ENCODE measurements around the gene CC2D1A.
A peak's percentile ranks its signal among the peaks of the same experiment; 100 is the strongest.
"Not testable (repeated sequence)": the region's sequence is repeated elsewhere in the genome, so short reads cannot be mapped to it uniquely, and the experiment has no call there.

Gene CC2D1A

GRCh38 chr19:13965377-13965896 lies 59.4 kb downstream of the CC2D1A start:
- H3K9me3 Mint-ChIP-seq (ENCODE audit: low read depth), result no peaks in the 10 kb centered on the region
- H3K36me3 Mint-ChIP-seq, result peaks cover 3% of the 10 kb centered on the region
- no peak overlapping the region for H3K27ac Mint-ChIP-seq
- H3K27me3 Mint-ChIP-seq, result no peaks in the 10 kb centered on the region
- no peak overlapping the region for H3K4me3 Mint-ChIP-seq
- H3K4me1 Mint-ChIP-seq (ENCODE audit: low read depth), result no peaks in the 10 kb centered on the region

GRCh38 chr19:13965926-13966683 lies 60.1 kb downstream of the CC2D1A start:
- Mint-ChIP-seq H3K36me3 (peaks cover 3% of the 10 kb centered on the region), H3K27me3 (no peaks in the 10 kb centered on the region), H3K4me3 (no peak overlapping the region), H3K4me1 (ENCODE audit: low read depth) (no peaks in the 10 kb centered on the region), H3K27ac (no peak overlapping the region), H3K9me3 (ENCODE audit: low read depth) (no peaks in the 10 kb centered on the region)

- no peaks in the 10 kb centered on the region for H3K4me1 Mint-ChIP-seq (ENCODE audit: low read depth)
- peaks cover 3% of the 10 kb centered on the region for H3K36me3 Mint-ChIP-seq
- no peak overlapping the region for H3K4me3 Mint-ChIP-seq
- no peaks in the 10 kb centered on the region for H3K27me3 Mint-ChIP-seq
- H3K9me3 Mint-ChIP-seq (ENCODE audit: low read depth), result no peaks in the 10 kb centered on the region
- H3K27ac Mint-ChIP-seq, result no peak overlapping the region
Measured at GRCh38 chr19:13966684-13967128, 60.7 kb downstream of the CC2D1A start.

GRCh38 chr19:13967206-13967605 lies 61.2 kb downstream of the CC2D1A start:
- not testable (repeated sequence) for H3K27ac Mint-ChIP-seq; H3K27me3 Mint-ChIP-seq; H3K4me1 Mint-ChIP-seq (ENCODE audit: low read depth); H3K9me3 Mint-ChIP-seq (ENCODE audit: low read depth); H3K36me3 Mint-ChIP-seq; H3K4me3 Mint-ChIP-seq

- Mint-ChIP-seq H3K27me3 (no peaks in the 10 kb centered on the region), H3K9me3 (ENCODE audit: low read depth) (no peaks in the 10 kb centered on the region), H3K36me3 (peaks cover 3% of the 10 kb centered on the region), H3K4me1 (ENCODE audit: low read depth) (no peaks in the 10 kb centered on the region), H3K4me3 (no peak overlapping the region), H3K27ac (no peak overlapping the region)
Measured at GRCh38 chr19:13968383-13968935, 62.5 kb downstream of the CC2D1A start.

GRCh38 chr19:13968999-13969398 lies 63.0 kb downstream of the CC2D1A start:
- no peaks in the 10 kb centered on the region for H3K27me3 Mint-ChIP-seq
- peaks cover 2% of the 10 kb centered on the region for H3K4me1 Mint-ChIP-seq (ENCODE audit: low read depth)
- H3K9me3 Mint-ChIP-seq (ENCODE audit: low read depth), result no peaks in the 10 kb centered on the region
- H3K27ac Mint-ChIP-seq, result no peak overlapping the region
- peaks cover 3% of the 10 kb centered on the region for H3K36me3 Mint-ChIP-seq
- no peak overlapping the region for H3K4me3 Mint-ChIP-seq

GRCh38 chr19:13969897-13970296 lies 63.9 kb downstream of the CC2D1A start:
- no peak overlapping the region for H3K4me3 Mint-ChIP-seq
- peaks cover 8% of the 10 kb centered on the region for H3K4me1 Mint-ChIP-seq (ENCODE audit: low read depth)
- H3K27me3 Mint-ChIP-seq, result no peaks in the 10 kb centered on the region
- no peak overlapping the region for H3K27ac Mint-ChIP-seq
- peaks cover 3% of the 10 kb centered on the region for H3K36me3 Mint-ChIP-seq
- H3K9me3 Mint-ChIP-seq (ENCODE audit: low read depth), result no peaks in the 10 kb centered on the region

GRCh38 chr19:13971868-13972267 lies 65.9 kb downstream of the CC2D1A start:
- H3K9me3 Mint-ChIP-seq (ENCODE audit: low read depth); H3K27ac Mint-ChIP-seq; H3K36me3 Mint-ChIP-seq; H3K4me3 Mint-ChIP-seq; H3K27me3 Mint-ChIP-seq: not testable (repeated sequence)
- H3K4me1 Mint-ChIP-seq (ENCODE audit: low read depth), result peaks cover 12% of the 10 kb centered on the region

GRCh38 chr19:13972368-13973155 lies 66.6 kb downstream of the CC2D1A start:
- Mint-ChIP-seq H3K4me3 (no peak overlapping the region), H3K27ac (no peak overlapping the region), H3K36me3 (peaks cover 3% of the 10 kb centered on the region), H3K9me3 (ENCODE audit: low read depth) (no peaks in the 10 kb centered on the region), H3K4me1 (ENCODE audit: low read depth) (peaks cover 12% of the 10 kb centered on the region), H3K27me3 (no peaks in the 10 kb centered on the region)

- not testable (repeated sequence) for H3K4me3 Mint-ChIP-seq; H3K36me3 Mint-ChIP-seq; H3K9me3 Mint-ChIP-seq (ENCODE audit: low read depth); H3K27me3 Mint-ChIP-seq; H3K27ac Mint-ChIP-seq
- H3K4me1 Mint-ChIP-seq (ENCODE audit: low read depth), result peaks cover 14% of the 10 kb centered on the region
Measured at GRCh38 chr19:13973479-13973878, 67.5 kb downstream of the CC2D1A start.

GRCh38 chr19:13974073-13974472 lies 68.1 kb downstream of the CC2D1A start:
- no peaks in the 10 kb centered on the region for H3K27me3 Mint-ChIP-seq
- peaks cover 14% of the 10 kb centered on the region for H3K4me1 Mint-ChIP-seq (ENCODE audit: low read depth)
- no peaks in the 10 kb centered on the region for H3K9me3 Mint-ChIP-seq (ENCODE audit: low read depth)
- peak overlapping the region; percentile 83 for H3K27ac Mint-ChIP-seq
- peaks cover under 1% of the 10 kb centered on the region for H3K36me3 Mint-ChIP-seq
- H3K4me3 Mint-ChIP-seq, result peak overlapping the region; percentile 20

GRCh38 chr19:13975870-13976269 lies 69.9 kb downstream of the CC2D1A start:
- Mint-ChIP-seq H3K9me3 (ENCODE audit: low read depth) (no peaks in the 10 kb centered on the region), H3K27me3 (no peaks in the 10 kb centered on the region), H3K27ac (peak overlapping the region; percentile 66), H3K4me3 (no peak overlapping the region), H3K4me1 (ENCODE audit: low read depth) (peaks cover 18% of the 10 kb centered on the region), H3K36me3 (no peaks in the 10 kb centered on the region)

GRCh38 chr19:13976446-13976845 lies 70.4 kb downstream of the CC2D1A start:
- no peaks in the 10 kb centered on the region for H3K27me3 Mint-ChIP-seq
- H3K4me1 Mint-ChIP-seq (ENCODE audit: low read depth), result peaks cover 21% of the 10 kb centered on the region
- H3K27ac Mint-ChIP-seq, result peak overlapping the region; percentile 61
- H3K36me3 Mint-ChIP-seq, result no peaks in the 10 kb centered on the region
- no peaks in the 10 kb centered on the region for H3K9me3 Mint-ChIP-seq (ENCODE audit: low read depth)
- H3K4me3 Mint-ChIP-seq, result no peak overlapping the region

GRCh38 chr19:13977803-13978202 lies 71.8 kb downstream of the CC2D1A start:
- Mint-ChIP-seq H3K36me3 (no peaks in the 10 kb centered on the region), H3K27ac (no peak overlapping the region), H3K27me3 (no peaks in the 10 kb centered on the region), H3K4me1 (ENCODE audit: low read depth) (peaks cover 33% of the 10 kb centered on the region), H3K4me3 (peak overlapping the region; percentile 53), H3K9me3 (ENCODE audit: low read depth) (no peaks in the 10 kb centered on the region)
